Measurements from ENCODE around the gene PLEKHA8.
"Not testable (repeated sequence)": the region's sequence is repeated elsewhere in the genome, so short reads cannot be mapped to it uniquely, and the experiment has no call there.

The PLEKHA8 gene

GRCh38 chr7:30032310-30033125 lies 4.3 kb downstream of the PLEKHA8 start:
- no peak for FAIRE-seq

GRCh38 chr7:30034501-30034900 lies 6.3 kb downstream of the PLEKHA8 start:
- TF ChIP-seq POLR2A (IDR thresholded peaks at IDR 0.05; ENCODE audit: low read depth, low read length): no peak
- FAIRE-seq: peak; percentile 30
- no peak for DNase-seq (ENCODE audit: insufficient read length, low spot score)

More at GRCh38 chr7:30032310-30033125, 4.3 kb downstream of the PLEKHA8 start:
- no peak for DNase-seq (ENCODE audit: insufficient read length, low spot score)
- no peak for TF ChIP-seq POLR2A (IDR thresholded peaks at IDR 0.05; ENCODE audit: low read depth, low read length)

DNA sequence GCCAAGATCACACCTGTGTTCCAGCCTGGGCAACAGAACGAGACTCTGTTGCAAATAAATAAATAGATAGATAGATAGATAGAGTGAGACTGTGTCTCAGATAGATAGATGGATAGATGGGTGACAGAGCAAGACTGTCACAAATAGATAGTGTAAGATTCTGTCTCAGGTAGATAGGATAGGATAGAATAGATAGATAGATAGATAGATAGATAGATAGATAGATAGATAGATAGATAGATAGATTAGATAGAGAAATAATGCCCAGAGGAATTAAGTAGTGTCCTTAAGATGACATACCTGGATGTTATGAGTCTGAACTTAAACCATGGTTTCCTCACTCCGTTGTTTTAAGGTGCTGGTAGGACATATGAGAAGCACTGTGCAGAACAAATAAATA lies 8.0 kb downstream of the PLEKHA8 start:
- DNase-seq (ENCODE audit: insufficient read length, low spot score): no peak
- no peak for FAIRE-seq
- no peak for TF ChIP-seq POLR2A (IDR thresholded peaks at IDR 0.05; ENCODE audit: low read depth, low read length)

- FAIRE-seq (no peak), DNase-seq (ENCODE audit: insufficient read length, low spot score) (no peak)
- no peak for TF ChIP-seq POLR2A (IDR thresholded peaks at IDR 0.05; ENCODE audit: low read depth, low read length)
Measured at GRCh38 chr7:30038196-30038980, 10.2 kb downstream of the PLEKHA8 start.

DNA sequence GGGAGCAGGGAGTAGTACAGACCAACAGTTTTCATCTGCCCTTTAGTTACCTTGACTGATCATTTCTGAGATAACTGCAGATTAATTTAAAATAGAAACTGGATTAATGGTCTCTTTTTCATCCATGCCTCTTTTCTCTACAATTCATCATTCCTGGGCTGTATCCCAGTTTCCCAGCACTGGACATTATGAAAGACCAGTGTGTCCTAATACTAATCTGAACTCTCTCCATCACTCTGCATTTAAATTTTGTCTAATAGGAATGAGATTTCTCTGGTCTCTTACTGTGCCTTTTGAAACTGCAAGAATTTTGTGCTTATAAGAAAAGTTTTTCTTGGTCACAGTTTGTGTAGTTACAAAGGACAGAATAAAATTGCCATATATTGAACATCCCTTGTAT lies 12.7 kb downstream of the PLEKHA8 start:
- FAIRE-seq (no peak), DNase-seq (ENCODE audit: insufficient read length, low spot score) (no peak)
- no peak for TF ChIP-seq POLR2A (IDR thresholded peaks at IDR 0.05; ENCODE audit: low read depth, low read length)

- FAIRE-seq: no peak
- TF ChIP-seq POLR2A (IDR thresholded peaks at IDR 0.05; ENCODE audit: low read depth, low read length): no peak
- no peak for DNase-seq (ENCODE audit: insufficient read length, low spot score)
Measured at GRCh38 chr7:30041526-30042269, 13.5 kb downstream of the PLEKHA8 start.

GRCh38 chr7:30046127-30046770 lies 18.0 kb downstream of the PLEKHA8 start:
- no peak for TF ChIP-seq POLR2A (IDR thresholded peaks at IDR 0.05; ENCODE audit: low read depth, low read length)
- FAIRE-seq (no peak), DNase-seq (ENCODE audit: insufficient read length, low spot score) (no peak)

GRCh38 chr7:30047124-30047523 lies 18.9 kb downstream of the PLEKHA8 start:
- no peak for DNase-seq (ENCODE audit: insufficient read length, low spot score)

DNA sequence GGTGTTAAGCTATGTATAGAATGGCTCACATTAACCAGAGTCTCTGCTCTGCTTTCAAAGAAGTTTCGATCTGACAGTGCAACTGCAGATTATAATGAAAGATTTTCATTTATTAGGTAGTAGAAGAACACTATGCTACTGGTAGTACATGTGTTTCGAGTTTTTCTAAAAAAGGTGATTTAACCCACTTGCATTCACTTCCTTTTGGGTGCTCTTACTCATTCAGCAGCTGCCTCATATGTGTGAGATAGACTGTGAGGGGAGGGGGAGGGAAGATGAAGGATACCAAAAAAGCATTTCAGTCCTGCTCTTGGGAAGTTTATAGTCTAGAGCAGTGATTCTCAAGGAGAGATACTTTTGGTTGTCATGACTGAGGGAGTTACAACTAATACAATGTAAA lies 20.4 kb downstream of the PLEKHA8 start:
- no peak for TF ChIP-seq POLR2A (IDR thresholded peaks at IDR 0.05; ENCODE audit: low read depth, low read length)
- DNase-seq (ENCODE audit: insufficient read length, low spot score) (no peak), FAIRE-seq (no peak)

More at GRCh38 chr7:30047124-30047523, 18.9 kb downstream of the PLEKHA8 start:
- FAIRE-seq: no peak
- TF ChIP-seq POLR2A (IDR thresholded peaks at IDR 0.05; ENCODE audit: low read depth, low read length): no peak

DNA sequence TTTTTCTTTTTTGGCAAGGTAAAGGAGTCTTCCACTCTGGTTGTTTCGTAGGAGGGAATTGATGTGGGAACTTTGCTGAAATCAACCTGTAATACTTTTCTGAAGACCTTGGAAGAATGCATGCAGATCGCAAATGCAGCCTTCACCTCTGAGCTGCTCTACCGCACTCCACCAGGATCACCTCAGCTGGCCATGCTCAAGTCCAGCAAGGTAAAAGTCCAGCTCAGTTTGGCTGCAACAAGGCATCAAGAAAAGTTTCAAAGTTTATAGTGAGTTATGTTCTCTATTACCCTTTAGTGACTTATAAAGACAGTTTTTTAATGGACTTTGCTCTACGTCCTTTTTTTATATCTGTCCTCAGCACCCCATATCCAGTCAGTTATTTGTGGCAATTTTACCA lies 21.0 kb downstream of the PLEKHA8 start:
- FAIRE-seq (no peak), DNase-seq (ENCODE audit: insufficient read length, low spot score) (no peak)
- TF ChIP-seq POLR2A (IDR thresholded peaks at IDR 0.05; ENCODE audit: low read depth, low read length): no peak

DNA sequence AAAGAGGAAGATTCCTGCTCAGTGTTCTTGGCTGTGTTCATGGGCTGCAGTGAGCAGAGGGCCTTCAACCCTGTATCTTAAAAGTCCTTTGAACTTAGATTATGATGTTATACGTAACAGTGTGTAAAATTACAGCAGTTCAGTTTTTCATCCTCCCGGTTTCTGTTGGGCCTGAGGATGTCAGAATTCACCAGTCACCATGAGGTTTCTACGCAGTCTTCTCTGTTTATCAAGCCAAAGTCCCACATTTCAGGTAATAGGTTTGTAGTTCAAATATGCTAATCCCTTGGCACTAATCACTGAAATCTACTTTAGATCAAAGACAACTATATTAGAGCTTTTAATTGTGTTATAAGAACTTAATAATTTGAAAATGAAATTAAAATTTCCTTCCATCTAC lies 24.9 kb downstream of the PLEKHA8 start:
- FAIRE-seq: peak; percentile 48
- TF ChIP-seq POLR2A (IDR thresholded peaks at IDR 0.05; ENCODE audit: low read depth, low read length): no peak
- no peak for DNase-seq (ENCODE audit: insufficient read length, low spot score)

DNA sequence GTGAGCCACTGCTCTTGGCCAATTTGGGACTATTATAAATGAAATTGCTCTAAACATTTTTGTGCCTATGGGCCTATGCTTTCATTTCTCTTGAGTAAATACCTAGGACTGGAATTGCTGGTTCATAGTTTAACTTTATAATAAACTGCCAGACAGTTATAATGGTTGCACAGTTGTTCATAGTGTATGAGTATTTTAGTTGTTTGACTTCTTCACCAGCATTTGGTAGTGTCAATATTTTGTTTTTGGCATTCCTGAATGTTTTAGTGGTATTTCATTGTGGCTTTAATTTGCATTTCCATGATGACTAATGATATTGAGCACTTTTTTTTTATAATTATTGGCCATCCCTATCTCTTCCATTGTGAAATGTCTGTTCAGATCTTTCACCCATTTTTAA lies 29.5 kb downstream of the PLEKHA8 start:
- DNase-seq (ENCODE audit: insufficient read length, low spot score) (no peak), FAIRE-seq (no peak)
- no peak for TF ChIP-seq POLR2A (IDR thresholded peaks at IDR 0.05; ENCODE audit: low read depth, low read length)

- not testable (repeated sequence) for DNase-seq (ENCODE audit: insufficient read length, low spot score)
- FAIRE-seq: peak; percentile 62
Measured at GRCh38 chr7:30061786-30062185, 33.6 kb downstream of the PLEKHA8 start.

- DNase-seq (ENCODE audit: insufficient read length, low spot score) (no peak), FAIRE-seq (peak; percentile 67)
- no peak for TF ChIP-seq POLR2A (IDR thresholded peaks at IDR 0.05; ENCODE audit: low read depth, low read length)
Measured at GRCh38 chr7:30062587-30062986, 34.4 kb downstream of the PLEKHA8 start.

Measured in H54 (cell line).